Spleen (tissue), 11 donors: ENCODE results near the gene SYNDIG1. TPM values are rescaled to one million over a fixed set of nuclear protein-coding genes. Genes with fewer than 3 reads are reported as not detected.
"Not testable (repeated sequence)": the region's sequence is repeated elsewhere in the genome, so short reads cannot be mapped to it uniquely, and the experiment has no call there.

Experiments used
- DNase-seq: peaks from one replicate; pipeline ENCODE4 v3.0.0-alpha.2; 2020
- H3K27ac ChIP-seq, 8 donors: fragments of 200-600 bp; sonication (generic) in 7 of 8; 1 replicate in 4 of 8; 2 replicates in 4 of 8; pipeline versions ENCODE4 v1.5.0 to v1.8.0; 2016 to 2021; ENCODE audit warnings: inconsistent platforms in 4 of 8, mild to moderate bottlenecking in 4 of 8, moderate library complexity in 1 of 8
- H3K27me3 ChIP-seq, 7 donors: fragments of 200-600 bp; sonication (generic) in 6 of 7; replicated peaks in 1 of 7; 1 replicate in 4 of 7; 2 replicates in 3 of 7; pipeline versions ENCODE4 v1.5.0 to v1.8.0; 2016 to 2021; ENCODE audit warnings: inconsistent platforms in 3 of 7, mild to moderate bottlenecking in 1 of 7
- H3K36me3 ChIP-seq, 6 donors: fragments of 200-600 bp; sonication (generic) in 5 of 6; 1 replicate in 4 of 6; 2 replicates in 2 of 6; pipeline versions ENCODE4 v1.5.0 to v1.8.0; 2016 to 2021; ENCODE audit warnings: inconsistent platforms in 2 of 6
- H3K4me1 ChIP-seq, 6 donors: fragments of 200-600 bp; sonication (generic) in 5 of 6; 1 replicate in 3 of 6; 2 replicates in 3 of 6; pipeline versions ENCODE4 v1.5.0 to v1.8.0; 2016 to 2021; ENCODE audit warnings: inconsistent platforms in 3 of 6
- H3K4me3 ChIP-seq, 8 donors: fragments of 200-600 bp; sonication (generic) in 7 of 8; 1 replicate in 4 of 8; 2 replicates in 4 of 8; pipeline versions ENCODE4 v1.5.0 to v1.8.0; 2016 to 2021; ENCODE audit warnings: inconsistent platforms in 4 of 8, mild to moderate bottlenecking in 4 of 8, moderate library complexity in 2 of 8
- H3K9me3 ChIP-seq, 8 donors: fragments of 200-600 bp; sonication (generic) in 7 of 8; 1 replicate in 4 of 8; 2 replicates in 4 of 8; pipeline versions ENCODE4 v1.5.0 to v1.8.0; 2016 to 2021; ENCODE audit warnings: inconsistent platforms in 4 of 8
- POLR2A ChIP-seq, 3 donors: fragments of 450-650 bp; IDR thresholded peaks; one replicate each; pipeline ENCODE4 v1.5.1; 2017; ENCODE audit warnings: antibody characterized with exemption in 3 of 3, mild to moderate bottlenecking in 1 of 3
- POLR2AphosphoS5 ChIP-seq, 3 donors: sonication (generic); formaldehyde crosslinking; IDR thresholded peaks; one replicate each; pipeline ENCODE4 v1.5.1; 2017; ENCODE audit warnings: antibody characterized with exemption in 3 of 3
- WGBS, 5 donors: extraction: QIAGEN DNeasy Blood & Tissue Kit in 3 of 5; methylation state at CpG; one replicate each; pipeline versions ENCODE4 v1.1.5 to v1.1.7; 2013 to 2018; 5-methylcytosine and 5-hydroxymethylcytosine counted together
- intact Hi-C: fragments of 100-400 bp; cut with DNase I; formaldehyde crosslinking; loops from one replicate; pipeline ENCODE4 v1.15.0; 2023; ENCODE audit warnings: low total_unique reads
- polyA plus RNA-seq, 3 donors: library from polyadenylated mRNA; stranded (reverse); fragments of 200-250 nt; gene quantifications; one replicate each; pipeline ENCODE4 v1.2.1, GENCODE V29; 2013
- total RNA-seq, 7 donors: library from RNA; depleted of rRNA in 3 of 7; stranded (reverse); fragments of >200 nt in 3 of 7; fragmentation: NEBNext Ultra II Directional in 4 of 7; extraction: Animal tissue kit (Norgen Biotek cat#: 25700) in 4 of 7; gene quantifications; one replicate each; pipeline versions ENCODE4 v1.1.0 to v1.2.1, GENCODE V29; 2016 to 2021
- TF ChIP-seq, protein P1 (sequence below), 11 experiments: fragments of 200-600 bp in 7 of 11; fragments of 450-650 bp in 4 of 11; sonication (generic) in 4 of 11; IDR thresholded peaks in 8 of 11; conservative IDR thresholded peaks in 3 of 11; 1 replicate in 7 of 11; 2 replicates in 4 of 11; pipeline versions ENCODE4 v1.4.0 to v1.8.0; 2016 to 2021; ENCODE audit warnings: antibody characterized with exemption in 11 of 11, inconsistent platforms in 4 of 11, mild to moderate bottlenecking in 1 of 11
- donor health status: healthy with polysubstance abuse.
- donor health status: DM: no; HTN: no; CAD: no; lungs with moderate emphysema.
- donor health status: DM: no; HTN: no; CAD: no.
- donor health status: Bipolar disorder and iron deficiency.
- donor health status: healthy.
- donor health status: DM: no; HTN: no; CAD: no.
- donor health status: DM: yes; HTN: yes; CAD: no.

SYNDIG1 gene
- total and polyA plus RNA-seq, 10 donors, result 0.70 to 3.5 (median 1.3) TPM

DNA sequence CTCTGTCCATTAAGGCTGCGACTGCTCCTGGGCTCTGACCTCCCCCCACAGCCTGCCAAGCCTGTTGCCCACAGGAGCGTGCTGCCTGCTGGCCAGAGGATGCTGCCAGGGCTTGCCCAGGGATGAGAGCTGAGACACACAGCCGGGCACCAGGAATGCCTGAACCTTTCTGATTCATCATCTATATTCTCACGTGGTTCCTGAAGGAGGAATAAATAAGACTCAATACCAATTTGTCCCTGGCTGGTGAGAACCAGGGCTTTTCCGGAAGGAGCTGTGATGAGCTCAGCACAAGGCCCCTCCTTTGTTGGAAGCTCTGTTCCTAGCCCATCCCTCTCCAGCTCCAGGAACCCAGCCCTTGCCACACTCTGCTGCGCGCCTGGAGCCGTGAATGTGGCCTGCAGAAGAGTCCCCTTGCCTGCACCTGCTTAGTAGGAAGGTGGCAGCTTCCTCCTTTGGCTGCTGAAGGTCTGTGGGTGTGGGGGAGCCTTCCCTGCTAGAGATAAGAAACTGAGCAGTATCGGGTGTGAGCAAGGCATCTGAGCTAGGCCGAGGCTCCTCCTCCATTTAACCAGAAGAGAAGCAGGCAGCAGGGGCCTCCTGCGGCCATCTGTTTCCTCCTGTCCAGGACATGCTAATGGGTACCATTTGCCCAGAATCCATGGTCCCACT lies 37.9 kb downstream of the SYNDIG1 start:
- no peak overlapping the region for H3K27ac ChIP-seq

DNA sequence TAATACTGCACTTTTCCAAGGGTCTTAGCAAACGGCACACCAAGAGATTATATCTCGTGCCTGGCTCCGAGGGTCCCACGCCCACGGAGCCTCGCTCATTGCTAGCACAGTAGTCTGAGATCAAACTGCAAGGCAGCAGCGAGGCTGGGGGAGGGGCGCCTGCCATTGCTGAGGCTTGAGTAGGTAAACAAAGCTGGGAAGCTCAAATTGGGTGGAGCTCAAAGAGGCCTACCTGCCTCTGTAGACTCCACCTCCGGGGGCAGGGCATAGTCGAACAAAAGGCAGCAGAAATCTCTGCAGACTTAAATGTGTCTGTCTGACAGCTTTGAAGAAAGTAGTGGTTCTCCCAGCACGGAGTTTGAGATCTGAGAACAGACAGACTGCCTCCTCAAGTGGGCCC lies 43.0 kb downstream of the SYNDIG1 start:
- WGBS, 5 donors, result 70 to 89% (median 81%) methylated on average over 11 of the region's 11 CpGs
- H3K4me1 ChIP-seq, DNase-seq, intact Hi-C loops, H3K36me3 ChIP-seq, H3K27ac ChIP-seq, H3K4me3 ChIP-seq, H3K27me3 ChIP-seq, H3K9me3 ChIP-seq: not testable (repeated sequence)

More for the DNA sequence above, 37.9 kb downstream of the SYNDIG1 start:
- 40 to 73% (median 48%) methylated on average over 5 to 11 of the region's 11 CpGs for WGBS, 5 donors
- no peak for DNase-seq
- no peaks in the 10 kb centered on the region for H3K9me3 ChIP-seq
- no peaks in the 10 kb centered on the region for H3K4me1 ChIP-seq
- no peak for TF ChIP-seq POLR2AphosphoS5 (IDR thresholded peaks at IDR 0.05)
- TF ChIP-seq, protein P1, sequence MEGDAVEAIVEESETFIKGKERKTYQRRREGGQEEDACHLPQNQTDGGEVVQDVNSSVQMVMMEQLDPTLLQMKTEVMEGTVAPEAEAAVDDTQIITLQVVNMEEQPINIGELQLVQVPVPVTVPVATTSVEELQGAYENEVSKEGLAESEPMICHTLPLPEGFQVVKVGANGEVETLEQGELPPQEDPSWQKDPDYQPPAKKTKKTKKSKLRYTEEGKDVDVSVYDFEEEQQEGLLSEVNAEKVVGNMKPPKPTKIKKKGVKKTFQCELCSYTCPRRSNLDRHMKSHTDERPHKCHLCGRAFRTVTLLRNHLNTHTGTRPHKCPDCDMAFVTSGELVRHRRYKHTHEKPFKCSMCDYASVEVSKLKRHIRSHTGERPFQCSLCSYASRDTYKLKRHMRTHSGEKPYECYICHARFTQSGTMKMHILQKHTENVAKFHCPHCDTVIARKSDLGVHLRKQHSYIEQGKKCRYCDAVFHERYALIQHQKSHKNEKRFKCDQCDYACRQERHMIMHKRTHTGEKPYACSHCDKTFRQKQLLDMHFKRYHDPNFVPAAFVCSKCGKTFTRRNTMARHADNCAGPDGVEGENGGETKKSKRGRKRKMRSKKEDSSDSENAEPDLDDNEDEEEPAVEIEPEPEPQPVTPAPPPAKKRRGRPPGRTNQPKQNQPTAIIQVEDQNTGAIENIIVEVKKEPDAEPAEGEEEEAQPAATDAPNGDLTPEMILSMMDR (IDR thresholded peaks at IDR 0.05 in 8 of 11, conservative IDR thresholded peaks at IDR 0.05 in 3 of 11), result no peak
- no peak for TF ChIP-seq POLR2A (IDR thresholded peaks at IDR 0.05)
- H3K4me3 ChIP-seq, result no peak overlapping the region
- peaks cover 0 to 17% (median 0%) of the 10 kb centered on the region in 7 donors for H3K27me3 ChIP-seq
- intact Hi-C loops, result loop anchor here (10.0 kb wide), 1 partner anchor 57 kb away; no protein-coding TSS in a partner anchor
- no peaks in the 10 kb centered on the region for H3K36me3 ChIP-seq

DNA sequence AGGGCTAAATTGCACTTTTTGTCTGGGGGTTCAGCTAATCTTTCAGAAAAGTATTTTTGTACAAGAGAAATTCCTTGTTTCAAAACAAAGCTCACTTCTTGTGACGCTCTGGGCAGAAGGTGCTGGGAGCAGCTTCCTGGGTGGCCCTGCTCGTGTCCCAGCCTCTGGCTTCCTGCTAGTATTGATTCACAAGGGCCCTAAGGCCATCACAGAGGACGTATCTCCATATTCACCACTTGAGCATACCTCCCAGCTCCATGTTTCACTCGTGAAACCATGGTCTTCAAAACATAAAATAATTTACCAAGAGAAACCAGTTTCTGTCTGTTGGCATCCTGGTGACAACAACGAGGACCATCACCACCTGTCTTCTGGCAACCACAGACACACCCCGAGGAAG lies 49.1 kb downstream of the SYNDIG1 start:
- H3K4me1 ChIP-seq, result no peaks in the 10 kb centered on the region
- TF ChIP-seq POLR2AphosphoS5 (IDR thresholded peaks at IDR 0.05), result no peak
- no peak for TF ChIP-seq POLR2A (IDR thresholded peaks at IDR 0.05)
- TF ChIP-seq, protein P1 (IDR thresholded peaks at IDR 0.05 in 8 of 11, conservative IDR thresholded peaks at IDR 0.05 in 3 of 11), result no peak
- H3K27ac ChIP-seq, result no peak overlapping the region
- 70 to 78% (median 73%) methylated on average over 6 of the region's 6 CpGs for WGBS, 5 donors
- intact Hi-C loops, result no loop called here
- no peaks in the 10 kb centered on the region for H3K36me3 ChIP-seq
- H3K9me3 ChIP-seq, result no peaks in the 10 kb centered on the region
- H3K27me3 ChIP-seq, result no peaks in the 10 kb centered on the region
- DNase-seq, result no peak
- no peak overlapping the region for H3K4me3 ChIP-seq

DNA sequence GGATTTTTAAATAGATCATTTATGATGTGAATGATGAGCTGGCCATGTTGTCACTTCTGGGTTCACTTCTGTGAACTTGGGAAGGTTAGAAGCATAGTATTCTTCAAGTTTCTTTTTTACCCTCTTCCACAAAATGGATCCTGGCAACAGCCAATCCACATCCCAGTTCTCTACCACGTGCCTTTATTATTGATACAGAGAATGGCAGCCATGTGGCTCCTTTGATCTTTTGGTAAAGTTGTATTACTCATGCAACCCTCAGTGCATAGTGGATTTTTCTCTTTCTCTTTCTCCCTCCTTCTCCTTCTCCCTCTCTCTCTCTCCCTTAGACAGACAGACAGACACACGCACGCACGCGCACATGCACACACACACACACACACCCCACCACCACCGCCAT lies 50.0 kb downstream of the SYNDIG1 start:
- no peak overlapping the region for H3K27ac ChIP-seq
- H3K9me3 ChIP-seq, result no peaks in the 10 kb centered on the region
- no peaks in the 10 kb centered on the region for H3K36me3 ChIP-seq
- WGBS, 5 donors, result 92 to 98% (median 93%) methylated on average over 6 of the region's 6 CpGs
- no peaks in the 10 kb centered on the region for H3K27me3 ChIP-seq
- TF ChIP-seq POLR2A (IDR thresholded peaks at IDR 0.05), result no peak
- TF ChIP-seq, protein P1 (IDR thresholded peaks at IDR 0.05 in 8 of 11, conservative IDR thresholded peaks at IDR 0.05 in 3 of 11), result no peak
- no peak overlapping the region for H3K4me3 ChIP-seq
- no peak for DNase-seq
- no peaks in the 10 kb centered on the region for H3K4me1 ChIP-seq
- intact Hi-C loops, result no loop called here
